HCT116 (cell line): ENCODE measurements around the gene ZNF451. TPM values are rescaled to one million over a fixed set of nuclear protein-coding genes. Genes with fewer than 3 reads are reported as not detected.

Experiments used
- ATAC-seq: fragments of 200-7000 bp; cut with Tn5 transposase; 2 replicates; pipeline ENCODE4 v1.9.1; 2020; ENCODE audit warnings: mild to moderate bottlenecking, moderate library complexity
- BruUV-seq: library from RNA; stranded (reverse); fragments of 400-500 nt; replicated peaks from 2 replicates; lab custom pipeline; 2021; lab: Mats Ljungman, UMichigan
- CTCF ChIA-PET: fragments of 300-600 bp; sonication (Branson Sonifier 250); formaldehyde crosslinking; loops from one replicate; lab custom pipeline; 2021; ENCODE audit warnings: antibody characterized with exemption; lab: Charles Lee
- POLR2A ChIA-PET: fragments of 300-600, 350-600 bp; sonication (Branson Sonifier 250); formaldehyde crosslinking; loops from one replicate; lab custom pipeline; 2021; ENCODE audit warnings: antibody characterized with exemption; lab: Charles Lee
- RAD21 ChIA-PET, 2 experiments: fragments of 300-600 bp; sonication (Branson Sonifier 250); formaldehyde crosslinking; loops; one replicate each; lab custom pipeline; 2023; ENCODE audit warnings: low total read pairs in 2 of 2; ENCODE audit not compliant: uncharacterized antibody in 2 of 2, unreplicated experiment in 2 of 2, low non-redundant PET in 1 of 2; lab: Charles Lee
- DNase-seq: peaks from one replicate; pipeline ENCODE4 v3.0.0-alpha.2; 2010; ENCODE audit warnings: low read depth, low spot score
- H2AFZ ChIP-seq: fragments of 200-600 bp; shearing (Covaris generic), sonication (generic); 2 replicates; pipeline ENCODE4 v1.6.1; 2017; ENCODE audit warnings: low read depth, mixed run types, mixed read lengths, antibody characterized with exemption, low read length; ENCODE audit not compliant: poor library complexity, severe bottlenecking
- H3K27ac ChIP-seq: 2 replicates; pipeline ENCODE4 v1.5.1; 2012; ENCODE audit warnings: low read depth, low read length
- H3K27me3 ChIP-seq: fragments of 200-600 bp; sonication (generic); 2 replicates; pipeline ENCODE4 v1.6.1; 2016; ENCODE audit warnings: mixed run types, low read length, mixed read lengths; ENCODE audit not compliant: insufficient read depth
- H3K36me3 ChIP-seq, 2 experiments: fragments of 200-500 bp in 1 of 2; fragments of 200-600 bp in 1 of 2; sonication (Bioruptor generic) in 1 of 2; sonication (generic) in 1 of 2; 2 replicates each; pipeline versions ENCODE4 v1.5.1 to v1.6.1; 2014 to 2016; ENCODE audit warnings: low read length in 2 of 2, inconsistent platforms in 1 of 2, mixed read lengths in 1 of 2, mixed run types in 1 of 2; ENCODE audit not compliant: insufficient read depth in 2 of 2, control insufficient read depth in 1 of 2
- H3K4me1 ChIP-seq, 2 experiments: fragments of 200-600 bp in 1 of 2; sonication (generic) in 1 of 2; 2 replicates each; pipeline versions ENCODE4 v1.5.1 to v1.6.1; 2012 to 2017; ENCODE audit warnings: low read length in 2 of 2, inconsistent platforms in 1 of 2, mild to moderate bottlenecking in 1 of 2, mixed read lengths in 1 of 2, mixed run types in 1 of 2, moderate library complexity in 1 of 2; ENCODE audit not compliant: insufficient read depth in 2 of 2, control insufficient read depth in 1 of 2
- H3K4me2 ChIP-seq: fragments of 200-600 bp; sonication (generic); 2 replicates; pipeline ENCODE4 v1.6.1; 2017; ENCODE audit warnings: mixed run types, low read length, mixed read lengths
- H3K4me3 ChIP-seq, 2 experiments: fragments of 200-600 bp in 1 of 2; sonication (generic) in 1 of 2; replicated peaks in 1 of 2; 2 replicates each; pipeline ENCODE4 v1.5.1; 2011 to 2016; ENCODE audit warnings: low read length in 2 of 2, control low read depth in 1 of 2, low read depth in 1 of 2, mild to moderate bottlenecking in 1 of 2, mixed read lengths in 1 of 2, mixed run types in 1 of 2
- H3K79me2 ChIP-seq: fragments of 200-600 bp; sonication (generic); 2 replicates; pipeline ENCODE4 v1.6.1; 2017; ENCODE audit warnings: mild to moderate bottlenecking, mixed run types, low read length, moderate library complexity, mixed read lengths; ENCODE audit not compliant: insufficient read depth
- H3K9ac ChIP-seq: fragments of 200-600 bp; sonication (generic); 2 replicates; pipeline ENCODE4 v1.6.1; 2016; ENCODE audit warnings: low read length, mixed read lengths
- H3K9me2 ChIP-seq: fragments of 200-600 bp; sonication (generic), shearing (Covaris generic); 2 replicates; pipeline ENCODE4 v1.6.1; 2017; ENCODE audit warnings: mixed run types, mild to moderate bottlenecking, moderate library complexity; ENCODE audit not compliant: insufficient read depth
- H3K9me3 ChIP-seq, 2 experiments: fragments of 200-500 bp in 1 of 2; fragments of 200-600 bp in 1 of 2; sonication (Bioruptor generic) in 1 of 2; sonication (generic) in 1 of 2; 2 replicates each; pipeline ENCODE4 v1.6.1; 2014 to 2017; ENCODE audit warnings: low read length in 2 of 2, mixed read lengths in 2 of 2, inconsistent platforms in 1 of 2, low read depth in 1 of 2, mild to moderate bottlenecking in 1 of 2, mixed run types in 1 of 2, moderate library complexity in 1 of 2; ENCODE audit not compliant: control insufficient read depth in 1 of 2, insufficient read depth in 1 of 2
- H4K20me1 ChIP-seq: fragments of 200-600 bp; sonication (generic), shearing (Covaris generic); 2 replicates; pipeline ENCODE4 v1.6.1; 2017; ENCODE audit warnings: mixed run types, mild to moderate bottlenecking, moderate library complexity; ENCODE audit not compliant: insufficient read depth
- ATF3 ChIP-seq: IDR thresholded peaks from 2 replicates; pipeline ENCODE4 v1.6.1; 2012
- CEBPB ChIP-seq: IDR thresholded peaks from 2 replicates; pipeline ENCODE4 v1.6.1; 2012; ENCODE audit warnings: low read depth
- ELF1 ChIP-seq: IDR thresholded peaks from 2 replicates; pipeline ENCODE4 v1.6.1; 2012; ENCODE audit warnings: low read depth, borderline replicate concordance
- EZH2phosphoT487 ChIP-seq: fragments of 200-600 bp; IDR thresholded peaks from 2 replicates; pipeline ENCODE4 v1.6.1; 2018; ENCODE audit warnings: antibody characterized with exemption, borderline replicate concordance
- JUND ChIP-seq: IDR thresholded peaks from 2 replicates; pipeline ENCODE4 v1.6.1; 2012
- POLR2A ChIP-seq: IDR thresholded peaks from 2 replicates; pipeline ENCODE4 v1.7.0; 2011; ENCODE audit warnings: borderline replicate concordance; ENCODE audit not compliant: insufficient read depth, insufficient read length; ENCODE audit errors: extremely low read depth
- SIN3A ChIP-seq: IDR thresholded peaks from 2 replicates; pipeline ENCODE4 v1.6.1; 2012; ENCODE audit warnings: low read depth
- SP1 ChIP-seq: IDR thresholded peaks from 2 replicates; pipeline ENCODE4 v1.6.1; 2012; ENCODE audit warnings: low read depth
- SRF ChIP-seq: IDR thresholded peaks from 2 replicates; pipeline ENCODE4 v1.6.1; 2012; ENCODE audit warnings: low read depth
- YY1 ChIP-seq: IDR thresholded peaks from 2 replicates; pipeline ENCODE4 v1.6.1; 2011; ENCODE audit warnings: low read length, low read depth, moderate library complexity, mild to moderate bottlenecking; ENCODE audit not compliant: insufficient replicate concordance; ENCODE audit errors: extremely low read depth
- ZBTB33 ChIP-seq: IDR thresholded peaks from 2 replicates; pipeline ENCODE4 v1.6.1; 2011; ENCODE audit warnings: mild to moderate bottlenecking, low read length, moderate library complexity; ENCODE audit not compliant: insufficient replicate concordance; ENCODE audit errors: extremely low read depth
- ZFX ChIP-seq: fragments of 450-650 bp; IDR thresholded peaks from 2 replicates; pipeline ENCODE4 v1.6.1; 2017
- intact Hi-C: fragments of 100-400 bp; cut with micrococcal nuclease; formaldehyde crosslinking; loops from 2 replicates; pipeline ENCODE4 v1.10.0; 2022
- total RNA-seq: library from RNA; stranded (reverse); gene quantifications from one replicate; pipeline ENCODE4 v1.2.1, GENCODE V29; 2021; ENCODE audit not compliant: unreplicated experiment
- TF ChIP-seq, protein P1 (sequence below): IDR thresholded peaks from 2 replicates; pipeline ENCODE4 v1.6.1; 2012

ZNF451 gene
- total RNA-seq, 1 experiment from 2014 or later: 49.1 TPM

DNA sequence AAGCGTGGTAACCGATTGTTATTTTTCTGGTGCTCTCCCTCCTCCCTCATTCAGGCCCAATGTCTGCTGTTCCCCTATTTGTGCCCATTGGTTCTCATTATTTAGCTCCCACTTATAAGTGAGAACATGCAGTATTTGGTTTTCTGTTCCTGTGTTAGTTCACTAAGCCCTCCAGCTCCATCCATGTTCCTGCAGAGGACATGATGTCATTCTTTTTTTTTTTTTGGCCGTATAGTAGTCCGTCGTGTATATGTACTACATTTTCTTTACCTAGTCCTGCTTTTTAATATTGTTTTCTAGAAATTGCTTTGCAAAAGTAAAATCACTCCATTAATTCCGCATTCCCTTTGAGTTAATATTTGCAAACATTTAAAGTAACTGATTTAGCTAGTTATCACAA, 23.1 kb downstream of the ZNF451 start:
- no peaks in the 10 kb centered on the region for H4K20me1 ChIP-seq
- TF ChIP-seq, protein P1, sequence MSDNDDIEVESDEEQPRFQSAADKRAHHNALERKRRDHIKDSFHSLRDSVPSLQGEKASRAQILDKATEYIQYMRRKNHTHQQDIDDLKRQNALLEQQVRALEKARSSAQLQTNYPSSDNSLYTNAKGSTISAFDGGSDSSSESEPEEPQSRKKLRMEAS: no peak
- no peak for TF ChIP-seq ELF1
- TF ChIP-seq ATF3: no peak
- no peak for TF ChIP-seq EZH2phosphoT487
- no peak for TF ChIP-seq ZBTB33
- TF ChIP-seq SRF: no peak
- no peak for TF ChIP-seq SIN3A
- TF ChIP-seq SP1: no peak
- no peak for TF ChIP-seq YY1
- no peak for TF ChIP-seq POLR2A
- TF ChIP-seq ZFX: no peak
- TF ChIP-seq JUND: no peak
- no peak for TF ChIP-seq CEBPB
- TF ChIP-seq, all 23 proteins: peak for 0
- no TSS peak for BruUV-seq
- H2AFZ ChIP-seq: no peak overlapping the region
- H3K9me3 ChIP-seq: no peaks in the 10 kb centered on the region
- H3K36me3 ChIP-seq: no peaks in the 10 kb centered on the region
- intact Hi-C loops: no loop called here
- no peak overlapping the region for H3K27ac ChIP-seq
- H3K4me2 ChIP-seq: no peak overlapping the region
- POLR2A ChIA-PET: interaction anchor here (0.7 to 1.5 kb wide), 2 partner anchors 13 to 193 kb away, joined by 3 to 4 read pairs; no protein-coding TSS in a partner anchor
- H3K79me2 ChIP-seq: peaks cover 62% of the 10 kb centered on the region
- H3K4me3 ChIP-seq: no peak overlapping the region
- DNase-seq (no peak), ATAC-seq (no peak)
- RAD21 ChIA-PET: no interaction called here
- H3K9me2 ChIP-seq: no peaks in the 10 kb centered on the region
- CTCF ChIA-PET: no interaction called here
- H3K27me3 ChIP-seq: no peaks in the 10 kb centered on the region
- H3K9ac ChIP-seq: no peak overlapping the region
- H3K4me1 ChIP-seq: no peaks in the 10 kb centered on the region
